HG03457 (cell line): ENCODE data around the gene ADARB2.

Experiments
- ATAC-seq: cut with Tn5 transposase; IDR thresholded peaks from one replicate; pipeline ENCODE4 v1.9.1; 2021; ENCODE audit warnings: moderate number of reproducible peaks; ENCODE audit not compliant: unreplicated experiment

Gene ADARB2

GRCh38 chr10:1687190-1687589 lies 50.1 kb downstream of the ADARB2 start:
- no peak for ATAC-seq

- ATAC-seq = no peak
These were observed 50.9 kb downstream of the ADARB2 start for GRCh38 chr10:1686491-1686749.

GRCh38 chr10:1685699-1686490 lies 51.4 kb downstream of the ADARB2 start:
- ATAC-seq = no peak

DNA sequence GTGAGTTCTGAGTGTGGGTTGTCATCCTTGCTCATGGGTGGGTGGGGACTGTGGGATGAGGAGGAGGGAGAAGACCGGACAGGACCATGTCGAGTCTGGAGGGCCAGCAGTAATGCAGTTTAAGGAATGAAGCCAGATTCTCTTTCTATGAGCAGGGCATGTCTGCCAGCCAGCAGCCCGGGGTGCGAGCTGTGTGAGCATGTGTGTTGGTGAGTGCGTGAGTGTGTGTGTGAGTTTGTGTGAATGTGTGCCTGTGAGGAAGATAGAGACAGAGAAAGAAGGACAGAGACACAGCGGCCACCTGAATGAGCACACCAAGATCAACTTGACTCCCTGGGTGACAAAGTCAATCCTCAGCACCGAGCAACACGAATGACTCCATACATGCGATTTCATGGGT lies 52.3 kb downstream of the ADARB2 start:
- ATAC-seq = no peak

GRCh38 chr10:1683649-1684048 lies 53.7 kb downstream of the ADARB2 start:
- no peak for ATAC-seq

GRCh38 chr10:1679821-1680650 lies 57.3 kb downstream of the ADARB2 start:
- no peak for ATAC-seq

- no peak for ATAC-seq
These were observed 59.2 kb downstream of the ADARB2 start for GRCh38 chr10:1678084-1678483.

GRCh38 chr10:1677307-1677939 lies 59.9 kb downstream of the ADARB2 start:
- no peak for ATAC-seq

DNA sequence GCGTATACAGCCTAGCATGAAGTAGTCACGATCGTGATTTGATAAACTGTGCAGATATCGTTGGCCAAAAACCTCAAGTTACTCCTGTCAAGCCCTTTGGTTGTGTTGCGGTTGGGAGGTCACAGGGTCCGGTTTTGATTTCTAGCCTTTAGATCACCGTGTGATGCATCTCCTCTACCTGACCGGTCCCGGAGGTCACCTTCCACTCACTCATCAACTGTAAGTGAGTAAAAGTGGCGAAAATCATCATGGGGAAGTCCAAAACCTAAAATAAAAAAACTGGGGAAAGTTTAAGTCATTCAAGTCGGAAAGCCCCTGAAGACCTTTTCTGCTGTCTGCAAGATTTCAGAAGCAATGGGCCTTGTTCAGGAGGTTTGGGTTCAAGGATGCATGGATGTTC lies 62.8 kb downstream of the ADARB2 start:
- peak; percentile 82 for ATAC-seq

GRCh38 chr10:1673568-1674345 lies 63.6 kb downstream of the ADARB2 start:
- no peak for ATAC-seq

DNA sequence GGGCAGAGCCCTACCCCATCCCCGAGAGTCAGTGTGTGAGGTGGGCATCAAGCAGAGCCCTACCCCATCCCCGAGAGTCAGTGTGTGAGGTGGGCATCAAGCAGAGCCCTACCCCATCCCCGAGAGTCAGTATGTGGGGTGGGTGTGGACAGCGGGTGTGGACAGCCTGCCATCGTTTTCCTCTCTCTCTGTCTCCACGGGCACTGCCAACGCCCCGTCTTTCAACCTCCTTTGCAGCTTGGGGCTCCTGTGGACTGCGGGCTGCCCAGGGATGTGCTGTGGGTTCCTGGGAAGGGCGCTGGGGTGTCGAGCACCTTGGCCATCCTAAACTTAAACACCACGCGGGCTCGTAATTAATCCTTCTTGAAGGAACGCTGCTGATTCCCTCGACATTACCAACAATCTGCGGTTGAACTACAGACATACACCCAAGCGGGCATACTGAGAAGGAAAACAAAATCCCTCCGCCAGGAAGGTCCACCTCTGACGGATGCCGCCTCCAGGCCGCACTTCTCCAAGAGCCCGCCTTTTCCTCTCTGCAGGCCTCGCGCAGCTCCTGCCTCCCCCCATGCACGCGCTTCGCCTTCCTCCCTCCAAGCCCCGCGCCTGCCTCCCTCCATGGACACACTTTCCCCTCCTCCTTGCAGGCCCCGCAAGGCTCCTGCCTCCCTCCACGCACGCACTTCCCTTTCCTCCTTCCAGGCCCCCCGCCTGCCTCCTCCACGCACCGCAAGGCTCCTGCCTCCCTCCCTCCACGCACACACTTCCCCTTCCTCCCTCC lies 65.1 kb downstream of the ADARB2 start:
- no peak for ATAC-seq

DNA sequence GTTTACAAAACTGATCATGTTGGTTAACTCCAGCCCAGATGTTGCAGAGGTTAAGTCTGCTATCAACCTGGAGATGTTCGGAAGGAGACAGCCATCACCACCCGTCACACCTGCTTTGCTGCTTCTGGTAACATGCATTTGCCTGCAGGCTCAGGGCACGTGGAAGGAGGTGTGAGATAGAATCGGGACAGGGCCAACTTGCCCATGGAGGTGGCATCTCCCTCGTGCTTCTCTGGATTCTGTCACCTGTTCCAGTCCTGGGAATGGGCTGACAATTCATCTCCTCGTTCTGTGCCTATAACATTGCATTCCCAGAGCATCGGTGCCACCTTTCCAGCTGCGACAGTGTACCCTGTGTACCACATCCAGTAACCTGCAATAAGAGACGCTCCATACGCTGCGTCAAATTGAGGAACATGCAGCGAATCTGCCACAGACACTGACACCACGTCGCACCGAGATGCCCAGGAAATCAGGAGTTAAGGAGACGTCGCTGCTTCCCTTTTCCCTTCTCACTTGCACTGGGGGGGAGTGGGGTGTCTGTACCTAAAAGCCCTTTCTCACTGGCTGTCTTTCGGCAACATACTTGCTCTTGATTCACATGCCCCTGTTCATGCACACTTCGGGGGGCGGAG lies 65.8 kb downstream of the ADARB2 start:
- ATAC-seq = no peak

DNA sequence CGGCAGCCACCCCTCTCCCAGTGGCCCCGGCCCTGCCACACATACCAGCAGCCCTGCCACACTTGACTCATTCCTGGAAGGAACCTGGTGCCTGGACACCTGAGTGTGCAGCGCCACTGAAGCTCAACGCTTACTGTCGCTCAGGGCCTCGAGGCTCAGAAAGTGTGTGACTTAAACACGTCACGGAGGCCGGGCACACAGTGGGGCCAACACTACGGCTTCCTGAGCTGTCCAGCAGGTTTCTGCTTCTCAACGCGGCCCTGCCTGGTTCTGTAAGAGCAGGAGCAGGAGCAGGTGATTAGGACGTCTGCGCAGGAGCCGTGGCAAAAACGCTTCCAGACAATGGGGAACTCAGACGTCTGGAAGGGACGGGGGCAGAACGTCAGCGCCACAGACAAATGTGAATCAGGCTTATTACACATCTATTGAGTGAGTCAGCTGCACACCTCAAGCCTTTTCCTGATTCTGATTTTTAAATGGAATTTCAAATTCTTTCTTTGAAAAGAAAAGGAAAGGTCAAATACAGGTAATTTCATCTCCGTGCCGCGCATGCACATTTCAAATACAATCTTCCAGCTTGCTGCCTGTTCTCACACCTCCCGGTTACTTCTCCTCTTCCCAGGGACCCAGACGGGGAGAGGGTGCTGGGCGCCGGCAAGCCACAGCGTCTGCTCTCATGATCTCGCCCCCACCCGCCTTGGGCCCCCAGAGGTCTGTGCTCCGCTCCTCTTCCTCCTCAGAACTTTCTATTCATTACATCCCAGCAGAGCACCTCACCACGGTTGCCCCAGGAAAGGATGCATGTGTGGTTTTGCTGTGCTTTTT lies 66.6 kb downstream of the ADARB2 start:
- ATAC-seq = no peak

- ATAC-seq = no peak
These were observed 67.9 kb downstream of the ADARB2 start for GRCh38 chr10:1669433-1669832.

DNA sequence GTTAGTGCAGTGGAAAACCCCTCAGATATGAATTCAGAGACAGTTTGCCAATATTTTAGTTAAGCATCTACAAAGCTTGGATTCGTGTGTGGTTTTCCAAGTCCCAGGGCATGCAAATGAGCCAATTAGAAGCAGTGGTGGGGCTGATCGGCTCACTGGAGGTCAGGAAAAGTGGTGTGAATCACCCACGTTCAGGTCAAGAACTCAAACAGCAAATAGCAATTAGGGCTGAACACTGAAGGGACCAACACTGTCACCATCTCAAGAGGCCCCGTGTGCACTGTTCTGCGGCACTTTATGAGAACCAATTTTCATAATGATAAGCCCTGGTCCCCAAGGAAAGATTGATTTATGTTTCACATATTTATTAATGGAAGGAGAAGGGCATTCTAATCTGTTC lies 68.9 kb downstream of the ADARB2 start:
- ATAC-seq = no peak

DNA sequence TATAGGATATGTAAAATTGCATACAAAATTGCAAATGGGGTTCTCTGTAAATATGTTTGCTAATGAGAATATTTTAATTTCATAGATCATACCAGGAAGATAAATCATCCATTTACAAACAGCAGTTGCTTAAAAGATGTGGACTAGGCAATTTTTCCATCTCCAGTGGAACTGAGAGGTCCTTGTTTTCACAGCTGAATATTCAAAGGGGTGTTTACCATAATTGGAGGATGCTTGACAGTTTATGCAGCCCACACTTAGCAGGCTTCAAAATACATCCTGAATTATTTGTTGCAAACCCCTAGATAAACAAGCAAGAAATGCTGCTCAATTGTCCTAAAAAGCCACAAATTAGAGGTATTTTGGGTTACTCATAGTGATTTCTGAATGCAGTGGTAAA lies 69.9 kb downstream of the ADARB2 start:
- ATAC-seq = no peak

DNA sequence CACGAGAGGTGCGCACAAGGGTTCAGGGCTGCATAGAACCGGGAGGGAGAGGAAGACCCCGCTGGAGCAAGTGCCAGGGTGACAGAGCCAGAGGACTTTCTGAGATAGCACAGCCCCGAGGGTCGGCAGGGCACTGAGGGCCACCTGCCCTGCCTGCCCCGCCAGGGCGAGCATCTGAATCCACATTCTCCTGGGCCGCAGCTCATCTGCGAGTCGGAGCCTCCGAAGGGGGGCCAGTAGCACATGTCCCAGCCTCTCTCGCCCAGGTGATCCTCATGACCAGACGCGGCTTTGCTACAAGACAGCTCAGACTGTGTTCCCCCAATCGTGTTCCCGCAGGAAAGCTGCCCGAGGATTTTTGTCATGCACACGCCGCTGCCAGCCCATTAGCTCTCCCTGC lies 71.2 kb downstream of the ADARB2 start:
- ATAC-seq = no peak

- ATAC-seq = no peak
These were observed 71.6 kb downstream of the ADARB2 start for GRCh38 chr10:1665681-1666080.

DNA sequence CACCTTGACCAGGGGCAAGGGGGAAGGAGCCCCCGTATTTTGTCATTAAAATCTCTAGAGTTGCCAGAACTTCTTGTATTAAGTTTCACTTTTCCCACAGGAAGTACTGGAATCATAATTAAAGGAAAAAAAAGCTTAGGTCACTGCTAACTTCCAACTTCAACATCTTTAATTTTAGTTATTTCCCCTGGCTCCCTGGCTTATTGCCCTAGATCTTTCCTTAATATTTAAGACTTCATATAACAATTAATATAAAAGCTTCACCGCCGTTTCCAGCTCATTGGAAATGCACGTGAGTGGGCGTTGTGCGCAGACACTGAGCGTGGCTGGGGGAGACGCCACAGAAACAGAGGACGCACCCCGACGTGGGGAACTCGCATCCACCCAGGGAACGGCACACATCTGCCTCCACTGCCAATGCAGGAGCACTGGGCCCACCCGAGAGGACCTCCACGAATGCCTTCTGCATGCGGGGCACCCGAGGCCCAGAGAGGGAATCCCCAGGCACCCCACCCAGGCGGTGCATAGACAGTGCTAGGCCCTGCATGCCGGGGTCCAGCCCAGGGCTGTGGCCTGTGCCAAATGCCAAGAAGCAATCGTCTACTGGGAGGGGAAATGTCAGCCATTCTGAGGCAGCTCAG lies 72.2 kb downstream of the ADARB2 start:
- no peak for ATAC-seq
